Upper lobe of left lung (tissue), 6 donors: ENCODE results near the gene DHX29. TPM values are rescaled to one million over a fixed set of nuclear protein-coding genes. Genes with fewer than 3 reads are reported as not detected.

Experiments
- ATAC-seq, 2 donors: fragments of 200-7000 bp; cut with Tn5 transposase; one replicate each; pipeline ENCODE4 v1.9.1; 2022; ENCODE audit warnings: mild to moderate bottlenecking in 2 of 2, moderate library complexity in 2 of 2; ENCODE audit not compliant: low FRiP score in 2 of 2
- DNase-seq, 2 donors: peaks; one replicate each; pipeline ENCODE4 v3.0.0-alpha.2; 2019 to 2020
- H3K27ac ChIP-seq, 4 donors: fragments of 200-600 bp; sonication (generic); one replicate each; pipeline ENCODE4 v1.5.1; 2016 to 2019
- H3K27me3 ChIP-seq, 4 donors: fragments of 200-600 bp; sonication (generic); one replicate each; pipeline ENCODE4 v1.5.1; 2017 to 2019
- H3K36me3 ChIP-seq, 4 donors: fragments of 200-600 bp; sonication (generic); one replicate each; pipeline ENCODE4 v1.5.1; 2016 to 2019
- H3K4me1 ChIP-seq, 4 donors: fragments of 200-600 bp; sonication (generic); one replicate each; pipeline ENCODE4 v1.5.1; 2018 to 2019
- H3K4me3 ChIP-seq, 4 donors: fragments of 200-600 bp; sonication (generic); one replicate each; pipeline ENCODE4 v1.5.1; 2017 to 2019; ENCODE audit warnings: mild to moderate bottlenecking in 2 of 4, moderate library complexity in 1 of 4
- H3K9me3 ChIP-seq, 4 donors: fragments of 200-600 bp; sonication (generic); one replicate each; pipeline ENCODE4 v1.5.1; 2018 to 2019
- EP300 ChIP-seq, 4 donors: sonication (generic); formaldehyde crosslinking; IDR thresholded peaks; one replicate each; pipeline ENCODE4 v1.5.1; 2017; ENCODE audit warnings: antibody characterized with exemption in 4 of 4, control low read depth in 2 of 4
- POLR2A ChIP-seq, 4 donors: fragments of 450-650 bp; IDR thresholded peaks; one replicate each; pipeline ENCODE4 v1.5.1; 2016 to 2017; ENCODE audit warnings: antibody characterized with exemption in 4 of 4, mild to moderate bottlenecking in 2 of 4
- POLR2AphosphoS5 ChIP-seq, 2 donors: sonication (generic); formaldehyde crosslinking; IDR thresholded peaks; one replicate each; pipeline ENCODE4 v1.5.1; 2017; ENCODE audit warnings: antibody characterized with exemption in 2 of 2
- WGBS, 2 donors: methylation state at CpG; one replicate each; pipeline ENCODE4 v1.1.5; 2017 to 2018; 5-methylcytosine and 5-hydroxymethylcytosine counted together
- total RNA-seq, 6 donors: library from RNA; depleted of rRNA in 4 of 6; stranded (reverse); fragments of >200 nt in 4 of 6; gene quantifications; one replicate each; pipeline versions ENCODE4 v1.1.0 to v1.2.1, GENCODE V29; 2016 to 2021
- TF ChIP-seq, protein P1 (sequence below), 6 experiments: fragments of 450-650 bp in 4 of 6; fragments of 200-600 bp in 2 of 6; sonication (generic) in 2 of 6; IDR thresholded peaks; one replicate each; pipeline ENCODE4 v1.5.1; 2016 to 2019; ENCODE audit warnings: antibody characterized with exemption in 6 of 6
- donor health status: DM: no; HTN: no; CAD: no; lungs with moderate emphysema.
- donor health status: DM: no; HTN: yes; CAD: no; lungs with severe emphysema.

The DHX29 gene
- total RNA-seq, 6 donors from 2014 or later: 19.5 to 36.7 (median 24.1) TPM

DNA sequence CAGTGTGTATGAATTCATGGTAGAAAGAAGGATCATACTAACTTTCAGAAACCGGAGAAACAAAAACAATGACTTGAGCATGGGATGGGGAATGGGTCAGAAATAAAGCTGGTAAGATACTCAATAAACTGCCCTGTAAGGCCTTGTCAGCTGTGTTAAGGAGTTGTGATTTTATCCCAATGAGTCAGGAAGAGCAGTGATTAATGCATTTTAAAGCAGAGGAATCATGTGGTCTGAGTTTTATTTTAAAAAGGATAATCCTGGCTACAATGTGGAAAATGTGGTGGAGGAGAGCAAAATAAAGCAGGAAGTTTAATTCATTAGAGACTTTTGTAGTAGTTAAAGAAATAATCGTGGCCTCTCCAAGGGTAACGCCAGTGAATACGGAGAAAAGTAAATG lies 28.7 kb downstream of the DHX29 start:
- DNase-seq: no peak
- Histone ChIP-seq H3K36me3 (peaks cover 40 to 99% (median 62%) of the 10 kb centered on the region in 4 donors), H3K27ac (no peak overlapping the region), H3K27me3 (no peaks in the 10 kb centered on the region), H3K9me3 (no peaks in the 10 kb centered on the region), H3K4me3 (no peak overlapping the region), H3K4me1 (no peaks in the 10 kb centered on the region)
- 91 to 92% methylated on average over 4 of the region's 4 CpGs for WGBS, 2 donors
- ATAC-seq: no peak
- TF ChIP-seq, protein P1, sequence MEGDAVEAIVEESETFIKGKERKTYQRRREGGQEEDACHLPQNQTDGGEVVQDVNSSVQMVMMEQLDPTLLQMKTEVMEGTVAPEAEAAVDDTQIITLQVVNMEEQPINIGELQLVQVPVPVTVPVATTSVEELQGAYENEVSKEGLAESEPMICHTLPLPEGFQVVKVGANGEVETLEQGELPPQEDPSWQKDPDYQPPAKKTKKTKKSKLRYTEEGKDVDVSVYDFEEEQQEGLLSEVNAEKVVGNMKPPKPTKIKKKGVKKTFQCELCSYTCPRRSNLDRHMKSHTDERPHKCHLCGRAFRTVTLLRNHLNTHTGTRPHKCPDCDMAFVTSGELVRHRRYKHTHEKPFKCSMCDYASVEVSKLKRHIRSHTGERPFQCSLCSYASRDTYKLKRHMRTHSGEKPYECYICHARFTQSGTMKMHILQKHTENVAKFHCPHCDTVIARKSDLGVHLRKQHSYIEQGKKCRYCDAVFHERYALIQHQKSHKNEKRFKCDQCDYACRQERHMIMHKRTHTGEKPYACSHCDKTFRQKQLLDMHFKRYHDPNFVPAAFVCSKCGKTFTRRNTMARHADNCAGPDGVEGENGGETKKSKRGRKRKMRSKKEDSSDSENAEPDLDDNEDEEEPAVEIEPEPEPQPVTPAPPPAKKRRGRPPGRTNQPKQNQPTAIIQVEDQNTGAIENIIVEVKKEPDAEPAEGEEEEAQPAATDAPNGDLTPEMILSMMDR (IDR thresholded peaks at IDR 0.05): no peak
- TF ChIP-seq EP300 (IDR thresholded peaks at IDR 0.05) (no peak), POLR2A (IDR thresholded peaks at IDR 0.05) (no peak), POLR2AphosphoS5 (IDR thresholded peaks at IDR 0.05) (no peak)

DNA sequence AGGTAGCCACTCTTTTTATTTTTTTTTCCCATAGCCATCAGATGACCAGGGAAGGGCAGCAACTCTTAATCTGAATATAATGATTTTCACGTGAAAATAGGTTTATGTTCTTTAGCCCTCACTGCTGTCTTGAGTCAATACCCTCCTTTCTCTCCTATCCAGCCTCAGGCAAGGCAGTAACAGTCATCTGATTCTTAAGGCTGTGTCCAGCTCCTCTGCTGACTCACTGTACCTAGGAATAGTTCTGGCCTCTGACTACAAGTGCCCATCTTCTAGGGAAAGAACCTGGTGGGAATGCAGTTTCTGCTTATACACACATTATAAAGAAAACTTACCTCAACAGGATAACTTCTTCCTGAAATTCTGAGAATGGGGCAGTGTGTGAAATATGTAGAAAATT lies 30.7 kb downstream of the DHX29 start:
- Histone ChIP-seq H3K27ac (no peak overlapping the region), H3K4me3 (no peak overlapping the region), H3K36me3 (peaks cover 40 to 99% (median 62%) of the 10 kb centered on the region in 4 donors), H3K9me3 (no peaks in the 10 kb centered on the region), H3K4me1 (no peaks in the 10 kb centered on the region), H3K27me3 (no peaks in the 10 kb centered on the region)
- TF ChIP-seq EP300 (IDR thresholded peaks at IDR 0.05) (no peak), POLR2AphosphoS5 (IDR thresholded peaks at IDR 0.05) (no peak), POLR2A (IDR thresholded peaks at IDR 0.05) (no peak)
- TF ChIP-seq, protein P1 (IDR thresholded peaks at IDR 0.05): no peak
- DNase-seq: no peak
- 85 to 92% methylated on average over 1 of the region's 1 CpG for WGBS, 2 donors
- no peak for ATAC-seq

DNA sequence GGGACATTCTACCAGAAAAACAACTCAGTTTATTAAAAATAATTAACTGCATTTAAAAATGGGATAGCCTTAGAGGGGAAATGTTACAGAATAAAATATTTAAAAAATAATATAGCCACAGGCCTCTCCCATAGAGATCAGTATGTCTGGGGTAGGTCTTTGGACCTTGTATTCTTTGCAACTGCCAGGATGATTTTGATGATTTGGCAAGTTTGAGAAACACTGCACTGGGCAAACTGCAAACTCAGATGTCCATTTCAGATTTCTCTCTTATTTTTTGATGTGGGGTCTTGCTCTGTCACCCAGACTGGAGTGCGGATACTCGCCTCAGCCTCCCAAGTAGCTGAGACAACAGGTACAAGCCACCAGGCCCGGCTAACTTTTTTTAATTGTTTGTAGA lies 49.2 kb downstream of the DHX29 start:
- Histone ChIP-seq H3K4me1 (no peaks in the 10 kb centered on the region), H3K4me3 (no peak overlapping the region), H3K27me3 (no peaks in the 10 kb centered on the region), H3K9me3 (no peaks in the 10 kb centered on the region), H3K36me3 (peaks cover 18 to 85% (median 51%) of the 10 kb centered on the region in 4 donors), H3K27ac (no peak overlapping the region)
- DNase-seq (no peak), ATAC-seq (no peak)
- TF ChIP-seq, protein P1 (IDR thresholded peaks at IDR 0.05): no peak
- no peak for TF ChIP-seq POLR2AphosphoS5 (IDR thresholded peaks at IDR 0.05)
- TF ChIP-seq POLR2A (IDR thresholded peaks at IDR 0.05): no peak
- no peak for TF ChIP-seq EP300 (IDR thresholded peaks at IDR 0.05)
- WGBS, 2 donors: 94 to 100% methylated on average over 3 of the region's 3 CpGs

DNA sequence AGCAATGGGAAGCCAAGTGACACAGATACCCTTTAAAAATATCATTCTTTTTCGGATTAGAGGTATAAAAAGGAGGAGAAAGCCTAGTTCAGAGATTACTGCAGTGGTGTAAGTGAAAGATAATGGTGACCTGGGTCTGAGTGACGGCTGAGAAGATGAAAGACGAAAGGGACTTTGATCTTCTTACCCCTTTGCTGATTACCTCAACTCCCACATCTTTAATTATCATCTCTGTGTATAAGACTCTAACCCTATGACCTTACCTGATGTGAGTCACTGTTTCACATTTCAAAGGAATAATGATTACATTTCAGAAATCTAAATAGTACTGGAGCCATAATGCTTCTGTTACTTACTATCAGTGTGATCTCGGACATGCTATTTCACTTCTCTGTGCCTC lies 52.7 kb downstream of the DHX29 start:
- TF ChIP-seq, protein P1 (IDR thresholded peaks at IDR 0.05): no peak
- TF ChIP-seq POLR2A (IDR thresholded peaks at IDR 0.05) (no peak), EP300 (IDR thresholded peaks at IDR 0.05) (no peak), POLR2AphosphoS5 (IDR thresholded peaks at IDR 0.05) (no peak)
- Histone ChIP-seq H3K4me3 (no peak overlapping the region), H3K9me3 (no peaks in the 10 kb centered on the region), H3K4me1 (no peaks in the 10 kb centered on the region), H3K27ac (no peak overlapping the region), H3K27me3 (no peaks in the 10 kb centered on the region), H3K36me3 (peaks cover 9 to 55% (median 37%) of the 10 kb centered on the region in 4 donors)
- no peak for ATAC-seq
- WGBS, 2 donors: 88 to 98% methylated on average over 4 of the region's 4 CpGs
- no peak for DNase-seq

DNA sequence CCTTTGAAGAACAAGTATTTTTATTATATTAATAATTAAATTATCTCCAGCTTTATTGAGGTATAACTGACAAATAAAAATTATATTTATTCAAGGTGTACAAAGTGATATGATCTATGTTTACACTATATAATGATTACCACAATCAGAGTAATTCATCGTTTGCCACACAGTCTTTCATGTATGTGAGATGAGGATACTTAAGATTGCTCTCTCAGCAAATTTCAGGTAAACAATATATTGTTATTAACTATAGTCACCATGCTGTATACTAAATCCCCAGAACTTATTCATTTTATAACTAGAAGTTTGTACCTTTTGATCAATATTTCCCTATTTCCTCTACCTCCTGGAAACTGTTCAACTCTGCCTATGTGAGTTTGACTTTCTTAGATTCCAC lies 57.4 kb downstream of the DHX29 start:
- H3K4me3 ChIP-seq: no peak overlapping the region
- ATAC-seq (no peak), DNase-seq (no peak)
- H3K36me3 ChIP-seq: peaks cover 0 to 9% (median 4%) of the 10 kb centered on the region in 4 donors
- 55 to 61% methylated on average over 1 of the region's 1 CpG for WGBS, 2 donors
- H3K9me3 ChIP-seq: peaks cover 8 to 13% (median 10%) of the 10 kb centered on the region in 4 donors
- H3K27ac ChIP-seq: no peak overlapping the region
- H3K27me3 ChIP-seq: no peaks in the 10 kb centered on the region
- no peaks in the 10 kb centered on the region for H3K4me1 ChIP-seq
- no peak for TF ChIP-seq POLR2AphosphoS5 (IDR thresholded peaks at IDR 0.05)
- TF ChIP-seq POLR2A (IDR thresholded peaks at IDR 0.05): no peak
- no peak for TF ChIP-seq EP300 (IDR thresholded peaks at IDR 0.05)
- TF ChIP-seq, protein P1 (IDR thresholded peaks at IDR 0.05): no peak
